ENCODE measurements around the gene C16orf78.

DNA sequence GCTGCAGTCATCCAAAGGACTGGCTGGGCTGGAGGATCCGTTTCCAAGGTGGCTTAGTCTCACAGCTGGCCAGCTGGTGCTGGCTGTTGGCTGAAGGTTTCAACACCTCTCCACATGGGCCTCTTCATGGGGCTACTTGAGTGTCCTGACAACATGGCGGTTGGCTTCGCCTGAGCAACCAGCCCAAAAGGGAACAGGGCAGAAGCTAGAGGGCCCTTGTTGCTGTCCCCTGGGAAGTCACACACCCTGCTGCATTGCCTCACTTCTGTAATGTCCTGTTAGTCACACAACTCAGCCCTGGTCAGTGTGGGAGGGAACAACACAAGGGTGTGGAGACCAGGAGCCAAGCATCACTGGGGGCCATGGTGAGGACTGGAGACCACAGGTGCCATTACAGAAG lies 36.6 kb downstream of the C16orf78 start:
- TF ChIP-seq, protein P1, sequence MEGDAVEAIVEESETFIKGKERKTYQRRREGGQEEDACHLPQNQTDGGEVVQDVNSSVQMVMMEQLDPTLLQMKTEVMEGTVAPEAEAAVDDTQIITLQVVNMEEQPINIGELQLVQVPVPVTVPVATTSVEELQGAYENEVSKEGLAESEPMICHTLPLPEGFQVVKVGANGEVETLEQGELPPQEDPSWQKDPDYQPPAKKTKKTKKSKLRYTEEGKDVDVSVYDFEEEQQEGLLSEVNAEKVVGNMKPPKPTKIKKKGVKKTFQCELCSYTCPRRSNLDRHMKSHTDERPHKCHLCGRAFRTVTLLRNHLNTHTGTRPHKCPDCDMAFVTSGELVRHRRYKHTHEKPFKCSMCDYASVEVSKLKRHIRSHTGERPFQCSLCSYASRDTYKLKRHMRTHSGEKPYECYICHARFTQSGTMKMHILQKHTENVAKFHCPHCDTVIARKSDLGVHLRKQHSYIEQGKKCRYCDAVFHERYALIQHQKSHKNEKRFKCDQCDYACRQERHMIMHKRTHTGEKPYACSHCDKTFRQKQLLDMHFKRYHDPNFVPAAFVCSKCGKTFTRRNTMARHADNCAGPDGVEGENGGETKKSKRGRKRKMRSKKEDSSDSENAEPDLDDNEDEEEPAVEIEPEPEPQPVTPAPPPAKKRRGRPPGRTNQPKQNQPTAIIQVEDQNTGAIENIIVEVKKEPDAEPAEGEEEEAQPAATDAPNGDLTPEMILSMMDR (IDR thresholded peaks at IDR 0.05; ENCODE audit: low read depth, low read length): no peak
- TF ChIP-seq, protein P2, sequence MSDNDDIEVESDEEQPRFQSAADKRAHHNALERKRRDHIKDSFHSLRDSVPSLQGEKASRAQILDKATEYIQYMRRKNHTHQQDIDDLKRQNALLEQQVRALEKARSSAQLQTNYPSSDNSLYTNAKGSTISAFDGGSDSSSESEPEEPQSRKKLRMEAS (IDR thresholded peaks at IDR 0.05; ENCODE audit: low read depth, low read length): no peak
- no peak for TF ChIP-seq POLR2A (IDR thresholded peaks at IDR 0.05; ENCODE audit: extremely low read depth, insufficient read length)
- no peak for TF ChIP-seq MYC (IDR thresholded peaks at IDR 0.05; ENCODE audit: low read depth, low read length)
